ENCODE results near the gene LRRIQ1. TPM values are rescaled to one million over a fixed set of nuclear protein-coding genes. Genes with fewer than 3 reads are reported as not detected.

Gene LRRIQ1
- total and polyA plus RNA-seq, 2 of the 8 experiments (the other 6 are each of a cell fraction or from before 2014, with no cell fraction given): 0.24 to 0.76 TPM

DNA sequence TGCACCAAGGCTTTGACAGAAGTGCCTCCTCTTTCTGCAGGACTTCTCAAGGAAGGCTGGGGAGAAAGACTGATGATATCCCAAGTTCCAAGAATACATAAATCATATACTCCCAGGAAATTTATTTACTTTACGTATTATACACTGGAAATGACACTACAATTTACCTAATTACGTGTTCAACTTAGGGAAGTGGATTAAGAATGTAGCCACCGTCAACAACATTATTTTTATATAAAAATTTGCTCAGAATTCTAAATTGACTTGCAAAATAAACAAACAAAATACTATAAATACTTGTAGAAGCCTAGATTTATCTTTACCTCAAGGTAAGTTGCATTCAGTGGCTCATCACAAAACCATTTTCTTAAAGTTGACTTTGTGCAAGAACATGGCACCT, 19.0 kb upstream of the LRRIQ1 start (continued):
- TF ChIP-seq, protein P1, sequence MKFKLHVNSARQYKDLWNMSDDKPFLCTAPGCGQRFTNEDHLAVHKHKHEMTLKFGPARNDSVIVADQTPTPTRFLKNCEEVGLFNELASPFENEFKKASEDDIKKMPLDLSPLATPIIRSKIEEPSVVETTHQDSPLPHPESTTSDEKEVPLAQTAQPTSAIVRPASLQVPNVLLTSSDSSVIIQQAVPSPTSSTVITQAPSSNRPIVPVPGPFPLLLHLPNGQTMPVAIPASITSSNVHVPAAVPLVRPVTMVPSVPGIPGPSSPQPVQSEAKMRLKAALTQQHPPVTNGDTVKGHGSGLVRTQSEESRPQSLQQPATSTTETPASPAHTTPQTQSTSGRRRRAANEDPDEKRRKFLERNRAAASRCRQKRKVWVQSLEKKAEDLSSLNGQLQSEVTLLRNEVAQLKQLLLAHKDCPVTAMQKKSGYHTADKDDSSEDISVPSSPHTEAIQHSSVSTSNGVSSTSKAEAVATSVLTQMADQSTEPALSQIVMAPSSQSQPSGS (IDR thresholded peaks at IDR 0.05; ENCODE audit: low read length): no peak

All from H1 (cell line).